Measurements from ENCODE around the gene KRT6B.
"Not testable (repeated sequence)": the region's sequence is repeated elsewhere in the genome, so short reads cannot be mapped to it uniquely, and the experiment has no call there.

KRT6B gene

DNA sequence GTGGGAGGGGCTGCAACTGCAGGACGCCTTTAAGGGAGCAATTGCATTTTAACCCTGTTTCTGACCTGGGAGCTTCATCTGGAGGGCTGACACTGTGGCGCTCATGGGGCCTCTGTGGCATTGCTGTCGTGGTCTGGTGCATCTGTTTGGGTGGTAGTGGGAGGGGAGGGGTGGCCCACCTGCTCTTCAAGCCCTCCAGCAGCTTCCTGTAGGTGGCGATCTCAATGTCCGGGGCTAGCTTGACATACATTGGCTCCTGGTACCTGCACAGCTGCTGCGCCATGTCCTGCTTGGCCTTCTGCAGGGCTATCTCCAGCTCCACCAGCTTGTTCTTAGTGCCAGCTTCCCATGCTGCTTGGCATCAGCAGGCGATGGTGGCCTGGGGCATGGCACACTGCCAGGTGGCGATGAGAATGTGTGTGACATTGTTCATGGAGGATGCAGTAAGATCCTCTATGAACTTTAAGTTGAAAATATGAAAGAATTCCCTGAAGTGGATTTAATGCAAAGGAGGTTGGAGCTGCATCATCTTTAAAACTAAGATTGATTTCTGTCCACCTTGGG is 38.1 kb downstream of the KRT6B start:
- no peak for DNase-seq (ENCODE audit: low read depth in 4 of 4, low spot score in 1 of 4)

DNA sequence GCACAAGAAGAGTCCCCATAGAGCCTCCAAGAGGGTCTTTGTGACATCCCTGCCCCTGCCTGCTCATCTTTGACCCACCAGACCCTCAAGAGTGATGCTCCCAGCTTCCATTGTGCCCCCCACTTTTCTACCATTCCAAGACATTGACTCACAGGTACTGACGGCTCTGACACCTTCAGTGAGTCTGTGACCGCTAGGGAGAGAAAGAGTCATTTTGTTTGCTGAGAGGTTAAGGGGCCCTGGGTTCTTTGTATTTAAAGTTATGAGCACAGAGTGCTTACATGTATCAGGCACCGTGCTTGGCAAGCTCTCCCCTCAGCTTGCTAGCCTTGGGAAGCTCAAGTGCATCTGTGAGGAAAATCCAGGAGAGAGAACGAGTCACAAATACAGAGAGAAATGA is 38.7 kb downstream of the KRT6B start:
- DNase-seq (ENCODE audit: low read depth in 4 of 4, low spot score in 1 of 4), result no peak

DNA sequence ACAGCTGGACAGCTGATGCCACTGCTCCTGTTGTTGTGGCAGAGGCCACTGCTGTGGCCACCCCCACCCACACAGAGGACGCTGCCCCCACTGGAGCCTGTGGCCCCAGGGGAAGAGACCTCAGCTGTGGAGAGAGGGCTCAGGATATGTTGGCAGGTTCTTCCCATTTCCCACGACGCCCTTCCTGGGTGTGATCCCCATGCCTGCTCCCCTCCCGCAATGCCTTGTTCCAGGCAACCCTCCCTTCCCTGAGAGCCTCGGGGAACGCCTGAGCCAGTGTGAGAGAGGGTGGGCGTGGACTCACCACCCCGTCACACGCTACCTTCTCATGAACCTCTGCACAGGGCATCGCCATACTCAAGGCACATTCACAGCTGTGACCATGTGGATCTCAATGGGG is 40.1 kb downstream of the KRT6B start:
- DNase-seq (ENCODE audit: low read depth in 4 of 4, low spot score in 1 of 4), result no peak

DNA sequence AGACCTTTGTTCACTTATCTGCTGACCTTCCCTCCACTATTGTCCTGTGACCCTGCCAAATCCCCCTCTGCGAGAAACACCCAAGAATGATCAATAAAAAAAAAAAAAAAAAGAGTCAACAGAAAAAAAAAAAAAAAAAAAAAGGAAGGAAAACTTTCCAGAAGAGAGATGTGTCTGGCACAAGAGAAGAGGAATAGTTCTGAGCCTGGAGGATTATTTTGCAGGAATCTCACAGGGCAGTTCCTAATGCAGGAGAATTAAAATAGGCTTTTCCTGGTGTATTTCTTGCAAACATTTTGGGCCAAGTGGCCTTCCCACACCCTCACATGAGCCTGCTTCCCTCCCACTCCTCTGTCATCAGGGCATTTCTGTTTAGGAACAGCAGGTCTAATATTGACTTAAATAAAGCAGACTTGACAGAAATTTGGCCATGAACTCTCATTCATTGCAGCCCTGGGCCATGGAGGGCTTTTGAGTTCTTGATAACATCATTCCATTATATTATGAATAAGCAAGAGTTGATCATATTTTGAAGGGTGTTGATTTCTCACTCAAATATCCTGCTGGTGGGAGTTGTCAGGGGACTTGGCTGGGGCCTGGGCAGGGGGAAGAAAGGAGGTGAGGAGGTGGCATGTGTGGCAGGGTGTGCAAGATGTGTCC is 41.2 kb downstream of the KRT6B start:
- DNase-seq (ENCODE audit: low read depth in 4 of 4, low spot score in 1 of 4), result not testable (repeated sequence)

DNA sequence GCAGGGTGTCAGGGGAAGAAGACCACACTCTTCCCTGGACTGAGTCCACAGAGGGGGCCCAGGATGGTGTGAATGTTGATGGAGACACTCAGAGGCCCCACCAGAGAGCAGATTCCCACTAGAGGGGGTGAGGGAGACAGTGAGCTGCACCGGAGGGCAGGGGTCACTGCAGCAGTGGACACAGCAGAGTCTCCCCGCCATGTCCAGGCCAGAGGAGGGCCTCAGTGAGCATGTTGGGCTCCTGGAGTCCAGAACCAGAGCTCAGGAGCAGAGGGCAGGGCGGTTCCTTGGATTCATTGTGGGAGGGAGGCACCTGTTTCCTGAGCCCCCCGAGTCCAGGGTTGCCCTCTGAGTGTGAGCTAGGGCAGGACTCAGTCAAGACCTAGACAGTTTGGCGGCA is 44.0 kb downstream of the KRT6B start:
- no peak for DNase-seq (ENCODE audit: low read depth in 4 of 4, low spot score in 1 of 4)

DNA sequence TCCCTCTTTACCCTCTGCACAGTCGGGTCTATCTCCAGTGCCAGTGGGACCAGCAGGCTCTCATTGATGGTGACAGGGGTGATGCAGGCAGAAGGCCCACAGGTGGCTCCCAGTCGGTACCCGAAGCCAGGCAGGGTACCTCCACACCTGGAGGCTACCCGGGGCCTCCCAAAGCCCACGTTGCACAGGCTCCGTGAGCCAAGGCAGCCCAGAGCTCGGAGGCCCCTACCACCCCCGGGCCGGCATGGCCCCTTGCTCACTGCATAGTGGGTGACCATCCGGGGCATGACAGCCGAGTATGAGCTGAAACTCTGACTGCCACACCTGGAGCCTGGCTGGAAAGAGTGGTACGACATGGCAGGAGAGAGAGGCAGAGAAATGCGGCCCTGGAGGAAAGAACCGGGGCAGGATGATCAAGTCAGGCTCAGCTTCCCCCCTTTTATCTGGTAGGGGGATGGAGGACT is 46.0 kb downstream of the KRT6B start, which contains the start of gene KRT82:
TSS of gene KRT82 (minus strand) at position 414 of the 464 bp plus-strand sequence. CDS start at position 356, 58 bp downstream.
- DNase-seq (ENCODE audit: low read depth in 4 of 4, low spot score in 1 of 4), result no peak

DNA sequence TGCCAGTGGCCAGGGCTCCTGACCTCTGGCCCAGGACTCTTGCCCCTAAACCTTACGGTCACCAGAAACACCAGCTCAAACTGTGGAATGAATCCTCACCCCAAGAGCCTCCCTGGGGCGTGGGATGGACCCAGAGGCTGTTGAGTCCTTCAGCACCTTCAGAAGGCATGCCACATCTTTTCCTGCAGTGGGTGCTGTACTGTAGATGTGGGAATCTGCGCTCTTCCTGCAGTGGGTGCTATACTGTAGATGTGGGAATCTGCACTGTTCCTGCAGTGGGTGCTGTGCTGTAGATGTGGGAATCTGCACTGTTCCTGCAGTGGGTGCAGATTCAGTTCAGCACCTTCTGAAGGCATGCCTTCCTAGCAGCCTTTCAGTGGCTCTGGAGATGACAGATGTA is 47.0 kb downstream of the KRT6B start:
- no peak for DNase-seq (ENCODE audit: low read depth in 4 of 4, low spot score in 1 of 4)

DNA sequence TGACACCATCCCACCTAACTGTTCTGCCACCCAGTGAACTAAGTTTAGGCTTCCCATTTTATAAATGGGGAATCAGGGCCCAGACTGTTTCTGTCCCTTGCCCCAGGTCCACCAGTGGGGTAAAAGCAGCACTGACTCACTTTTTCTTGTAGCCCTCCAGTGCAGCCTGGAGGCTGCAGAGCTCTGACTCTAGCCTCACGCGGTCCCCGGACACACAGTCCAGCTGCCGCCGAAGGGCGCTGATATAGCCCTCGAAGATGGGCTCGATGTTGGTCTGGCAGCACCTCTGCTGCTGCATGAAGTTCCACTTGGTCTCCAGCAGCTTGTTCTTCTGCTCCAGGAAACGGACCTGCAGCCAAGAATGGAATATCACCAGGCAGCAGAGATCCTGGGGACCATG is 48.4 kb downstream of the KRT6B start:
- no peak for DNase-seq (ENCODE audit: low read depth in 4 of 4, low spot score in 1 of 4)

DNA sequence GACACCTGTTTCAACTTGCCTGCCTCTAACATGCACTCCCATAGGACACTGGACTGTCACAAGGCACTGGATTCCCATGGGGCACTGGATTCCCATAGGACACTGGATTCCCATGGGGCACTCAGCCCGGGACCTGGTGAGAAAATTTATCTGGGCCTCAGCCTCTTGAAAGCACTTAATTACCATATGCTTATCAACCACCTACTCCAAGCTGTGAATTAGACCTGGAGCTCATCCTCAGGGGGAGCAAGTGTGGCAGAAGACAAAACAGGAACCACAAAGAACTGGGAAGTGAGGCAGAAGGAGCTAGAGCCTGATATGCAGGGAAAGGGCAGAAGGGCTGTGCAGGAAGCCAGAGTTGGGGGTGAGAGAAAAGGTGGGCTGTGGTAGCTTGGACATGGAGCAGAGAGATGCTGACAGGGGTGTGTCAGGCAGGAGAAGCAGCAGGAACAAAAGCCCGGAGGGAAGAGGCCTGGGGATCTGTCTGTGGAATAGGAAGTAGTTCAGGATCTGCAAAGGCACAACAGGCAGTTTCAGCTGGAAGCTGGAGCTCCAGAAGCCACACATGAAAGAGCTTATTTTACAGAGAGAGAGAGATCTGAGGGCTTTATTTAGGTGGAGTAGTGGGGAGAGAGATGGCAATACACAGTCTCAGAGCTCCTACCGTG is 48.9 kb downstream of the KRT6B start:
- DNase-seq (ENCODE audit: low read depth in 4 of 4, low spot score in 1 of 4), result no peak

DNA sequence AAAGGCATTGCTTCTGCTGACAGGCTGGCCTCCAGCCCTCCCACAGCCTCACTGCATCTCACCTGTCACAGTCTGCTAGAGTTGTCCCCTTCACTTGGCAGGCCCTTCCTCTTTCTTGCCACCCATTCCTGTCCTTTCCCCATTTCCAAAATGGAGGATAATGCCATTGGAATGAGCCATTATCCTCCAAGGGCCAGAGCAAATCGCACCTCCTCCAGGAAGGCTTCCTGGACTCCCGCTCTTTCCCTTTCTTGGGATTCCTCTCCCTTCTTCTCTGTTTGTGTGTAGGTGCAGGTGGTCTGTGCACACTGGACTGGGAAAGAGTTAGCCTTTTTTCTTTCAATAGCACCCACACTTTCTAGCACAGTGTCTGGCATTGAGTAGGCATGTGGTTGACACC is 49.6 kb downstream of the KRT6B start:
- no peak for DNase-seq (ENCODE audit: low read depth in 4 of 4, low spot score in 1 of 4)

DNA sequence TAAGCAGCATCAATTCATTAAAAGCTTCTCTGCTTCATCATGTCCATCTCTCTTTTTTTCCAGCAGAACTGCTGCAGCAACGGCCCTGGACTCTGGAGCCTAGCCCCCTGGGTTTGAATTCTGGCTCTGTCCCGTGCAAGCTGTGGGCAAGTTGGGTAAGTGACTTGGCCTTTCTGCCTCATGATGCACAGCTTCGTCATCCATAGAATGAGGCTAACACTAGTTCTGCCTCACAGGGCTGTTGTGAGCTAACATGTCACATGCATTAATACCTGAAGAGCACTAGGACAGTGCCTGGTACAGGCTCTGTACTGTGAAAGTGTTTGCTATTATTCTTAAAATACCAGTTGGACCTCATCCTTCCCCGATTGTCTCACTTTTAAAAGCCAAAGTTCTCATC is 50.0 kb downstream of the KRT6B start:
- DNase-seq (ENCODE audit: low read depth in 4 of 4, low spot score in 1 of 4), result no peak

DNA sequence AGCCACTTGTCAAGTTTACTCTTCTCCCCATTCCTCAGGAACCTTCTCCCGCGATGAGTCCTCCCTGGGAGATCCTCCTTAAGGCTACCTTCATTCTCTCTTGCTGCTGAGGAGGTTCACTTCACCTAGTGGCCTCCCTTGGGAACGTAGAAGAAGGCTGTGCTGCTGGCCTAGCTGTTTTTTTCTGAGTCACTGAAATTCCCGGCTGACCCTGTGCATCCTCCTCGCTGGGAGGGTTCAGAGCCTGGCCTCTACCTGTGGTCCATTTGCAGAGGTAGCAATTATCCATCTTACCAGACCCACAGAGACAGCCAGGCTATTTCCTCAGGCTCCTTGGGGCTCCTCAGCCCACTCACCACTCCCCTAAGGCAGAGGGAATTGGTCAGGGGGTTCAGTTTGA is 50.4 kb downstream of the KRT6B start:
- DNase-seq (ENCODE audit: low read depth in 4 of 4, low spot score in 1 of 4), result no peak

DNA sequence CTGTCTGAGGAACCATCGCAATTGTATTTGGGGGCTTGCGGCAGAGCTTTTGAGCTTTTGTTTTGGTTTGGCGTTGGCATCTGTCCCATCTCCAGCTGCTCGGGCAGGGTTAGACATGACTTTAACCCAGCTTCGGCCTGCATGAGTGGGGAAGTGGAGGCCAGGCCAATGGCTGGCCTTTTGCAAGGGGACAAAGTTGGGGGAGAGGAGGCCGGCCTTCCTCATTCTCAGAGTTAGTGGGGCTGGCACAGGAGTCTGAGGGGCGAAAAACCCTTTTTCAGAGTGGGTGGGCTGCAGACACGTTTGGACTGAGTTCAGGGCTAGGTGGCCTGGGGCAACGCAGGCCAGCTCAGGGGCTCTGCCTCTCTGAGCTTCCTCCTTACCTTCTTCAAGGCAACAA is 51.0 kb downstream of the KRT6B start:
- DNase-seq (ENCODE audit: low read depth in 4 of 4, low spot score in 1 of 4), result no peak

DNA sequence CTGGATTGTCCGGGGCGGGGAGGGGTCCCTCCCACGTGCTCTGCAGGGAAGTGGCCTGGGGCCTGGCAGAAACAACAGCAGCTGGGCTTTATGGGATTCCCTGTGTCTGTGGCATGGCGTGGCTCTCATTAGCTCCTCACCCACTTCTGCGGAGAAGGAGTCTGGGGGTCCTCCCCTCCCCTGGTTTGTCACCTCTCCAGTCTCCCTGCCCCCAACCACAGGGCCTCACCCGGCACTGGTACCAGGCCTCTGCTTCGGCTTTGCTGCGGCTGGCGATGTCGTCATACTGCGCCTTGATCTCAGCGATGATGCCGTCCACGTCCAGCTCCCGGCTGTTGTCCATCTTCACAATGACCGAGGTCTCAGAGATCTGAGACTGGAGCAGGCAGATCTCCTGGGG is 52.2 kb downstream of the KRT6B start:
- no peak for DNase-seq (ENCODE audit: low read depth in 4 of 4, low spot score in 1 of 4)

DNA sequence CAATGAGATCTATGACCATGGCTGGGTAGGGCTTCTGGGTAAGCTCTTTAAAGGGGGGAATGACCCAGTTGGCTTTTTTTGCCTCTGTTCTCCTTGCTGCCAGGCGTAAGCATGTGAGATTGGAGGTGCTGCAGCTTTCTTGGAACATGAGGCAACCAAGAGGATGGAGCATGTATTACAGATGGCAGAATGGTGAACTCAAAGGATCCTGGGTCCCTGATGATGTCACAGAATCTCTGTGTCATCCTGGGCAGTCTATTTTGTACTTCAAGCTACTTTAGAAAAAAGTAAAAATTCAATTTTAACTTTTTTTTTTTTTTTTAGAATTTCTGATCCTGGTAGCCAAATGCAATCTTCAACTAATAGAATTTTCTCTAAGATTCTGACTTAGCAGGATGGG is 53.8 kb downstream of the KRT6B start:
- no peak for DNase-seq (ENCODE audit: low read depth in 4 of 4, low spot score in 1 of 4)

DNA sequence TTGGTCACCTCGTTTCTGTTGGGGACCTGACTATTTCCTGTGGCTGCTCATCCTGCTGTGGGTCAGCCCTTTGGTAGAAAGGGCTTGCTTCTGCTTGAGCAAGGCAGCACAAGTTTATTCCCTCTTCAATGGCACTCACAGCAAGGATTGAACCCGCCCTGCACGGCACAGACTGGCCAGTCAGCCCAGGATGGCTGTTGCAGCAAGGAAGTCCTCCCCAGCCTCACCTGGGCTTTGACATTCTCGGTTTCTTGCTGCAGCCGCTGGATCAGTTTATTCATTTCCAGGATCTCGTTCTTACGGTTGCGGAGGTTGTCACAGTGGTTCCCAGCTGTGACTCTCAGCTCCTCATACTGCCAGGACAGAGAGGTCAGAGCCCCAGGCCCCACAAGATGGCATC is 55.3 kb downstream of the KRT6B start:
- no peak for DNase-seq (ENCODE audit: low read depth in 4 of 4, low spot score in 1 of 4)
